Cortex of kidney (tissue), 1 donor: ENCODE results near the gene C1orf52.

ENCODE experiments used
- DNase-seq: peaks from one replicate; lab custom pipeline; 2025; lab: John Stamatoyannopoulos, UW

C1orf52 gene

GRCh38 chr1:85229574-85230097 lies 29.8 kb downstream of the C1orf52 start:
- DNase-seq, result no peak

GRCh38 chr1:85228972-85229371 lies 30.5 kb downstream of the C1orf52 start:
- no peak for DNase-seq

GRCh38 chr1:85225624-85226380 lies 33.7 kb downstream of the C1orf52 start:
- no peak for DNase-seq

- DNase-seq, result no peak
Observed at GRCh38 chr1:85224734-85225623, 34.5 kb downstream of the C1orf52 start.

- no peak for DNase-seq
Observed at GRCh38 chr1:85224295-85224694, 35.2 kb downstream of the C1orf52 start.

- DNase-seq, result no peak
Observed at GRCh38 chr1:85223334-85223733, 36.1 kb downstream of the C1orf52 start.

- DNase-seq, result no peak
Observed at GRCh38 chr1:85220756-85221201, 38.7 kb downstream of the C1orf52 start.

GRCh38 chr1:85219853-85220610 lies 39.4 kb downstream of the C1orf52 start:
- DNase-seq, result no peak

- DNase-seq, result no peak
Observed at GRCh38 chr1:85216697-85217096, 42.8 kb downstream of the C1orf52 start.

GRCh38 chr1:85214654-85215053 lies 44.8 kb downstream of the C1orf52 start:
- no peak for DNase-seq

- no peak for DNase-seq
Observed at GRCh38 chr1:85208488-85208887, 51.0 kb downstream of the C1orf52 start.

- DNase-seq, result no peak
Observed at GRCh38 chr1:85203573-85204171, 55.8 kb downstream of the C1orf52 start.

- no peak for DNase-seq
Observed at GRCh38 chr1:85202864-85203255, 56.6 kb downstream of the C1orf52 start.

- no peak for DNase-seq
Observed at GRCh38 chr1:85202092-85202863, 57.2 kb downstream of the C1orf52 start.

GRCh38 chr1:85201340-85202091 lies 57.9 kb downstream of the C1orf52 start:
- no peak for DNase-seq

- DNase-seq, result no peak
Observed at GRCh38 chr1:85200463-85201339, 58.8 kb downstream of the C1orf52 start, which contains the start of gene SYDE2. SYDE2 (minus strand) TSS chr1:85201016; CDS start chr1:85200996, 20 bp downstream.
